HG03571 (cell line): ENCODE measurements around the gene LMBR1.

Source experiments
- ATAC-seq: cut with Tn5 transposase; IDR thresholded peaks from one replicate; pipeline ENCODE4 v1.9.1; 2021; ENCODE audit not compliant: unreplicated experiment

The LMBR1 gene

DNA sequence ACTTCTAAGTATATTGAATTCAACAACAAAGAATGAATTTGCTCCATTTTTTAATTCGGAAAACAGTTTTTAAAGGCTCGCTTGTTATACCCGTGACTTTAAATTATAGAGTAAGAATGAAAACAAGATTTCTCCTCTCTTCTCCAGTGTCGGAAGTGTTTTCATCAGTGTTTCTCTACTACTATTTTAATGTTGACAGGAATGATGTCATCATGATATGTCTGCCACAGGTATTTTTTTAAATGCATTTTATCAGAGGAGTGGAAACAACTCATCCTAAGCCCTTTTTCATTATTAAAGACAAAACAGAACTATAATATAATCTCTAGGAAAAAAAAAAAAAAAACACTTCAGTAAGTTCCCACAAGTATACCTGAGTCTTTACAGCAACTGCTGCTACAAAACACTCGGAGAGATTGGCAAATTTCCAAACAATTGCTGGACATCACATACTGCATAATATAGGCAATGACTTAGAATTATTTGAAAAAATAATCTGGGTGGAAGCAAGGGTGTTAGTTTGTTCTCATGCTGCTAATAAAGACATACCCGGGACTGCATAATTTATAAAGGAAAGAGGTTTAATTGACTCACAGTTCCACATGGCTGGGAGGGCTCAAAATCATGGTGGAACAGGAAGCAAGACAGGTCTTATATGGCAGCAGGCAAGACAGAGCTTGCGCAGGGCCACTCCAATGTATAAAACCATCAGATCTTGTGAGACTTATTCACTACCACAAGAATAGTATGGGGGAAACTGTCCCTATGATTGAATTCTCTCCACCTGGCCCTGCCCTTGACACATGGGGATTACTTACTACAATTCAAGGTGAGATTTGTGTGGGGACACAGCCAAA, 257.2 kb downstream of the LMBR1 start:
- no peak for ATAC-seq

DNA sequence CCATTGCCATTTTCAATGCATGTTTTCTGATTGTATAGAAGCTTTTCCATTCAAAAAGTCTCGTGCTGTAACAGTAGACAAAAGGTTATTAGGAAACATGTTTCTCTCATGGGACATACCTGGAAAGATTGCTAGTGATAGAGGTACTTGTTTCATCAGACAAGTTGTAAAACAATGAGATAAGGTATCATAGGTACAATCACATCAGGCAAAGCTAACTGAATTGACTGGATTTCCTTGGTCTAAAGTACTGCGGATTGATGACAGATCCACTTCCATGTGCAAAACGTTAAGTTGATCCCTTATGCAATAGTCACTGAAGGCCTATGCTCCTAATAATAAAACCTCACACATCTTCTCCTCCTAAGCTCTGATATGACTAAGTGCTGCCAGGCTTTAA, 258.9 kb downstream of the LMBR1 start:
- no peak for ATAC-seq

DNA sequence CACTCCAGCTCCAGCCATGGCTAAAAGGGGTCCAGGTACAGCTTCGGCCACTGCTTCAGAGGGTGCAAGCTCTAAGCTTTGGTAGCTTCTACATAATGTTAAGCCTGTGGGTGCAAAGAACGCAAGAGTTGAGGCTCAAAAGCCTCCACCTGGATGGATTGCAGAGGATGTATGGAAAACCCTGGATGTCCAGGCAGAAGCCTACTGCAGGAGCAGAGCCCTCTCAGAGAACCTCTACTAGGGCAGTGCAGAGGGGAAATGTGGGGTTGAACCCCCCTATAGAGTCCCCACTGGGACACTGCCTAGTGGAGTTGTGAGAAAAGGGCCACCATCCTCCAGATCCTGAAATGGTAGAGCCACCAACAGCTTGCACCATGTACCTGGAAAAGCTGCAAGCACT, 263.1 kb downstream of the LMBR1 start:
- ATAC-seq: no peak

DNA sequence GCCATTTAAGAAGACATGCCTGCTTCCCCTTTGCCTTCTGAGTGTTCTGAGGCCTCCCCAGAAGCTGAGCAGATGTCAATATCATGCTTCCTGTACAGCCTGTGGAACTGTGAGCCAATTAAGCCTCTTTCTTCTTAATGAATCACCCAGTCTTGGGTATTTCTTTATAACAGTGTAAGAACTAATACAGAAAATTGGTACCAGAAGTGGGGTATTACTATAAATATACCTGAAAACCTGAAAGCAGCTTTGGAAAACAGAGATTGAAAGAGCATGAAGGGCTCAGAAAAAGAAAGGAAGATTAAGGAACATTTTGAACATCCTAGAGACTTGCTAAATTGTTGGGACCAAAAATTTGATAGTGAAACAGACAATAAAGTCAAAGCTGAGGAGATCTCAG, 264.4 kb downstream of the LMBR1 start:
- no peak for ATAC-seq
